ENCODE data around the gene INSL4. TPM values are rescaled to one million over a fixed set of nuclear protein-coding genes. Genes with fewer than 3 reads are reported as not detected.

Gene INSL4
- total RNA-seq, 5 donors from 2014 or later (not counting 1 experiment from before 2014, with no cell fraction given), result not detected

- DNase-seq, result no peak
- no peak for ATAC-seq (replicated peaks in 1 of 4)
- Histone ChIP-seq H3K4me3 (ENCODE audit: control insufficient read depth in 1 of 2, extremely low read depth in 1 of 2, low read length in 1 of 2) (no peak overlapping the region), H3K27ac (ENCODE audit: low read length) (no peak overlapping the region), H3K9me3 (no peaks in the 10 kb centered on the region), H3K4me1 (ENCODE audit: control insufficient read depth in 1 of 2, extremely low read depth in 1 of 2, insufficient read depth in 2 of 2, low read length in 2 of 2) (no peaks in the 10 kb centered on the region), H3K27me3 (replicated peaks in 1 of 2; ENCODE audit: control insufficient read depth in 2 of 2, extremely low read depth in 1 of 2, insufficient read depth in 2 of 2, low read length in 1 of 2) (no peaks in the 10 kb centered on the region), H3K36me3 (ENCODE audit: control insufficient read depth in 2 of 2, extremely low read depth in 1 of 2, insufficient read depth in 1 of 2, low read length in 1 of 2) (no peaks in the 10 kb centered on the region)
- no peaks in the 10 kb centered on the region for H3K36me3 Mint-ChIP-seq
- ChIA-PET CTCF (no interaction called here), POLR2A (no interaction called here)
- H3K4me3 Mint-ChIP-seq, result no peak overlapping the region
- peaks cover 0 to 6% of the 10 kb centered on the region in 2 donors for H3K27me3 Mint-ChIP-seq
- WGBS (ENCODE audit: insufficient coverage), result 94% methylated on average over 2 of the region's 3 CpGs
- peaks cover 2 to 5% (median 2%) of the 10 kb centered on the region in 3 donors for H3K4me1 Mint-ChIP-seq
- no peak overlapping the region for H3K27ac Mint-ChIP-seq
- no peaks in the 10 kb centered on the region for H3K9me3 Mint-ChIP-seq
Observed at GRCh38 chr9:5191985-5192384, 39.2 kb upstream of the INSL4 start.

GRCh38 chr9:5193345-5193744 is 37.9 kb upstream of the INSL4 start:
- CTCF ChIA-PET, result no interaction called here
- Mint-ChIP-seq H3K4me1 (no peaks in the 10 kb centered on the region), H3K27me3 (peaks cover 0 to 6% of the 10 kb centered on the region in 2 donors), H3K36me3 (no peaks in the 10 kb centered on the region), H3K4me3 (no peak overlapping the region), H3K9me3 (peaks cover 0 to 4% (median 0%) of the 10 kb centered on the region in 3 donors), H3K27ac (no peak overlapping the region)
- no peaks in the 10 kb centered on the region for H3K36me3 ChIP-seq (ENCODE audit: control insufficient read depth in 2 of 2, extremely low read depth in 1 of 2, insufficient read depth in 1 of 2, low read length in 1 of 2)
- no peak overlapping the region for H3K27ac ChIP-seq (ENCODE audit: low read length)
- no peaks in the 10 kb centered on the region for H3K4me1 ChIP-seq (ENCODE audit: control insufficient read depth in 1 of 2, extremely low read depth in 1 of 2, insufficient read depth in 2 of 2, low read length in 2 of 2)
- no peak for DNase-seq
- POLR2A ChIA-PET, result no interaction called here
- no CpG with 5 or more reads among the region's 2 CpGs for WGBS (ENCODE audit: insufficient coverage)
- no peak for ATAC-seq (replicated peaks in 1 of 4)
- H3K9me3 ChIP-seq, result peaks cover 2% of the 10 kb centered on the region
- H3K4me3 ChIP-seq (ENCODE audit: control insufficient read depth in 1 of 2, extremely low read depth in 1 of 2, low read length in 1 of 2), result no peak overlapping the region
- H3K27me3 ChIP-seq (replicated peaks in 1 of 2; ENCODE audit: control insufficient read depth in 2 of 2, extremely low read depth in 1 of 2, insufficient read depth in 2 of 2, low read length in 1 of 2), result no peaks in the 10 kb centered on the region

- Mint-ChIP-seq H3K36me3 (no peaks in the 10 kb centered on the region), H3K4me1 (no peaks in the 10 kb centered on the region), H3K27me3 (peaks cover 6 to 13% of the 10 kb centered on the region in 2 donors), H3K9me3 (peaks cover 0 to 4% (median 0%) of the 10 kb centered on the region in 3 donors), H3K4me3 (no peak overlapping the region), H3K27ac (no peak overlapping the region)
- Histone ChIP-seq H3K27ac (ENCODE audit: low read length) (no peak overlapping the region), H3K4me3 (ENCODE audit: control insufficient read depth in 1 of 2, extremely low read depth in 1 of 2, low read length in 1 of 2) (no peak overlapping the region), H3K36me3 (ENCODE audit: control insufficient read depth in 2 of 2, extremely low read depth in 1 of 2, insufficient read depth in 1 of 2, low read length in 1 of 2) (no peaks in the 10 kb centered on the region), H3K4me1 (ENCODE audit: control insufficient read depth in 1 of 2, extremely low read depth in 1 of 2, insufficient read depth in 2 of 2, low read length in 2 of 2) (no peaks in the 10 kb centered on the region), H3K27me3 (replicated peaks in 1 of 2; ENCODE audit: control insufficient read depth in 2 of 2, extremely low read depth in 1 of 2, insufficient read depth in 2 of 2, low read length in 1 of 2) (no peaks in the 10 kb centered on the region), H3K9me3 (peaks cover 3% of the 10 kb centered on the region)
- WGBS (ENCODE audit: insufficient coverage), result no CpG with 5 or more reads among the region's 1 CpG
- ATAC-seq (replicated peaks in 1 of 4), result no peak
- DNase-seq, result no peak
- ChIA-PET CTCF (interaction anchor here (0.5 to 1.8 kb wide), 4 partner anchors 9 to 98 kb away, joined by 3 to 6 read pairs (median 4); no protein-coding TSS in a partner anchor), POLR2A (interaction anchor here in 1 of 2 donors (0.7 kb wide), 1 partner anchor 430 kb away, joined by 4 read pairs; no protein-coding TSS in a partner anchor)
Observed at GRCh38 chr9:5195463-5195862, 35.8 kb upstream of the INSL4 start.

- no peak for DNase-seq
- Mint-ChIP-seq H3K36me3 (peaks cover 5% of the 10 kb centered on the region), H3K27ac (no peak overlapping the region), H3K9me3 (peaks cover 0 to 8% (median 7%) of the 10 kb centered on the region in 3 donors), H3K27me3 (peaks cover 7 to 10% of the 10 kb centered on the region in 2 donors), H3K4me1 (no peaks in the 10 kb centered on the region), H3K4me3 (no peak overlapping the region)
- no peak overlapping the region for H3K4me3 ChIP-seq (ENCODE audit: control insufficient read depth in 1 of 2, extremely low read depth in 1 of 2, low read length in 1 of 2)
- H3K36me3 ChIP-seq (ENCODE audit: control insufficient read depth in 2 of 2, extremely low read depth in 1 of 2, insufficient read depth in 1 of 2, low read length in 1 of 2), result no peaks in the 10 kb centered on the region
- CTCF ChIA-PET, result no interaction called here
- no peak for ATAC-seq (replicated peaks in 1 of 4)
- no peaks in the 10 kb centered on the region for H3K4me1 ChIP-seq (ENCODE audit: control insufficient read depth in 1 of 2, extremely low read depth in 1 of 2, insufficient read depth in 2 of 2, low read length in 2 of 2)
- H3K27me3 ChIP-seq (replicated peaks in 1 of 2; ENCODE audit: control insufficient read depth in 2 of 2, extremely low read depth in 1 of 2, insufficient read depth in 2 of 2, low read length in 1 of 2), result no peaks in the 10 kb centered on the region
- no peak overlapping the region for H3K27ac ChIP-seq (ENCODE audit: low read length)
- POLR2A ChIA-PET, result no interaction called here
- H3K9me3 ChIP-seq, result no peaks in the 10 kb centered on the region
Observed at GRCh38 chr9:5205071-5205470, 26.1 kb upstream of the INSL4 start.

- 82% methylated on average over 7 of the region's 10 CpGs for WGBS (ENCODE audit: insufficient coverage)
- ATAC-seq (replicated peaks in 1 of 4) (no peak), DNase-seq (no peak)
- Mint-ChIP-seq H3K4me1 (no peaks in the 10 kb centered on the region), H3K27ac (no peak overlapping the region), H3K4me3 (no peak overlapping the region), H3K27me3 (peaks cover 10 to 11% of the 10 kb centered on the region in 2 donors), H3K36me3 (no peaks in the 10 kb centered on the region), H3K9me3 (peaks cover 0 to under 1% (median 0%) of the 10 kb centered on the region in 3 donors)
- Histone ChIP-seq H3K4me1 (ENCODE audit: control insufficient read depth in 1 of 2, extremely low read depth in 1 of 2, insufficient read depth in 2 of 2, low read length in 2 of 2) (no peaks in the 10 kb centered on the region), H3K4me3 (ENCODE audit: control insufficient read depth in 1 of 2, extremely low read depth in 1 of 2, low read length in 1 of 2) (no peak overlapping the region), H3K27ac (ENCODE audit: low read length) (no peak overlapping the region), H3K9me3 (no peaks in the 10 kb centered on the region), H3K27me3 (replicated peaks in 1 of 2; ENCODE audit: control insufficient read depth in 2 of 2, extremely low read depth in 1 of 2, insufficient read depth in 2 of 2, low read length in 1 of 2) (peaks cover 0 to 3% of the 10 kb centered on the region in 2 experiments), H3K36me3 (ENCODE audit: control insufficient read depth in 2 of 2, extremely low read depth in 1 of 2, insufficient read depth in 1 of 2, low read length in 1 of 2) (no peaks in the 10 kb centered on the region)
- POLR2A ChIA-PET, result no interaction called here
- CTCF ChIA-PET, result interaction anchor here in 1 of 2 donors (0.9 kb wide), 1 partner anchor 17 kb away, joined by 4 read pairs; no protein-coding TSS in a partner anchor
Observed at GRCh38 chr9:5230554-5230953, 665 bp upstream of the INSL4 start.

- ChIA-PET CTCF (interaction anchor here (0.7 kb wide), 2 partner anchors 63 to 505 kb away, joined by 3 to 4 read pairs; no protein-coding TSS in a partner anchor), POLR2A (interaction anchor here in 1 of 2 donors (0.6 kb wide), 1 partner anchor 93 kb away, joined by 4 read pairs; no protein-coding TSS in a partner anchor)
- H3K4me3 ChIP-seq (ENCODE audit: control insufficient read depth in 1 of 2, extremely low read depth in 1 of 2, low read length in 1 of 2), result no peak overlapping the region
- H3K4me1 ChIP-seq (ENCODE audit: control insufficient read depth in 1 of 2, extremely low read depth in 1 of 2, insufficient read depth in 2 of 2, low read length in 2 of 2), result no peaks in the 10 kb centered on the region
- DNase-seq (peak in 2 of 35 experiments; percentile 2 to 27), ATAC-seq (replicated peaks in 1 of 4) (peak in 3 of 4 experiments; percentile 33 to 64 (median 63))
- Mint-ChIP-seq H3K27ac (peak overlapping the region in 1 of 2 donors; percentile 39), H3K9me3 (peaks cover 1 to 7% (median 3%) of the 10 kb centered on the region in 3 donors), H3K4me1 (peaks cover 16 to 22% (median 20%) of the 10 kb centered on the region in 3 donors), H3K4me3 (no peak overlapping the region), H3K27me3 (no peaks in the 10 kb centered on the region), H3K36me3 (no peaks in the 10 kb centered on the region)
- H3K27ac ChIP-seq (ENCODE audit: low read length), result no peak overlapping the region
- WGBS (ENCODE audit: insufficient coverage), result no CpG with 5 or more reads among the region's 5 CpGs
- H3K27me3 ChIP-seq (replicated peaks in 1 of 2; ENCODE audit: control insufficient read depth in 2 of 2, extremely low read depth in 1 of 2, insufficient read depth in 2 of 2, low read length in 1 of 2), result no peaks in the 10 kb centered on the region
- no peaks in the 10 kb centered on the region for H3K9me3 ChIP-seq
- H3K36me3 ChIP-seq (ENCODE audit: control insufficient read depth in 2 of 2, extremely low read depth in 1 of 2, insufficient read depth in 1 of 2, low read length in 1 of 2), result no peaks in the 10 kb centered on the region
Observed at GRCh38 chr9:5263351-5264218, 32.4 kb downstream of the INSL4 start.

All from T-cell (primary cell).